MV-4-11 (cell line): ENCODE results near the gene MTCL1.

ENCODE experiments used
- DNase-seq: peaks from one replicate; lab custom pipeline; 2025; lab: John Stamatoyannopoulos, UW

MTCL1 gene

DNA sequence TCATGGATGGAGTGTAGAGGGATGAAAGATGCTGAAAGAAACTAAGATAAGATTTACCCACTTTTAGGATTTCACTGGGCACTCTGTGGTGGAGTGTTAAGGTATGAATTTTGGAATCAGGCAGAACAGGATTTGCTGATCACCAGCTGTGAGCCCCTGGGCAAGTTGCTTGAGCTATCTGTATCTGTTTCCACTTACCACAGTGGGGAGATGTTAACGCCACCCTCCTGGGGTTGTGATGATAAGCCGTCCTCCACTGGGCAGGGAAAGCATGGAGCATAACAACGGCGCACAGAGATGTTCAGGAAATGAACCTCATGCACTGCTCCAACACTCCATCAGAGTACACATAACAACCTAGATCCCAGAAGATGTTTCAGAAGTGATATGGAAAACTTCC is 160.6 kb downstream of the MTCL1 start:
- DNase-seq = no peak

DNA sequence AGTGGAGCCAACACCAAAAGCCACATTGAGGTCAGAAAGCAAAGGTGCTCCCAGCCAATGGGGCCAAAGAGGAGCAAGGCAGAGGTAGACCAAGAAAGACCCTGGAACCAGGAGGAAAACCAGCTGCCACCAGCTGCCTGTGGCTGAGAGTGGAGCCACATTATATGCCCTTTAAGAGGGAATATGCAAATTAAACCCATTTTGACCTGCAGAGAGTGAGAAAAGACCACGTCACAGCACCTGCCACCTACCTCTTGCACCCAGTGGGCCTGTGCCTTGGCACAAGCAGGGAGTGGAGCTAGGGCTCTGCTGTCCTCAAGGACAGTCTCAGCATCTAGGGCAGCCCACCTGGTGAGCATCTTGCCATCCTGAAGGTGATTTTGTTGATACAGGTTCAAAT is 161.3 kb downstream of the MTCL1 start:
- no peak for DNase-seq

GRCh38 chr18:8868276-8868675 is 162.9 kb downstream of the MTCL1 start:
- no peak for DNase-seq

DNA sequence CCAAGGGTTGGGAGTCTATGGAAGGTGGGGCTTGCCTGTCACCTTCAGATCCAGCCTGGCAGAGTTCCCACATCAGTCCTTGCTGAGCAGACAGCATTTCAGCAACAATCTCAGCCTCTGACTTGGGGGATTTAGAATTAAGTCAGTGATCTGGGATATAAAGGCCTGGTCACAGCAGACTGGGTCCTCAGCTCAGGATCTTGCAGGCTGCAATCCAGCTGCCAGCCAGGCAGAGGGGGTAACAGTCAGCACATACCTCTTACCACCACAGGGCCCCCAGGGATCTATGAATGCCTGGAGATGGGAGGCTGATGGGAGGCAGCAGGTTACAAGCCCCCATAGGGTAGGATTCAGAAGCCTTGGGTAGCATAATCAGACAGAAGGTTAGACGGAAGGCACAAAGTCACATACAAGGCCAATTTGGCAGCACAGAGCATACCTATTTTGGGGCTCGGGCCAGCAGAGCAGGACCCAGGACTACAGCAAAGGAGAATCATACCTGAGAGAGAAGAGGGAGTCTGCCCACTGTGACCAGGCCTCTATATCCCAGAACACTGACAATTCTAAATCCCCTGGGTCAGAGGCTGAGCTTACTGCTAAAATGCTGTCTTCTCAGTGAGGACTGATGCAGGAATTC is 163.5 kb downstream of the MTCL1 start:
- no peak for DNase-seq

DNA sequence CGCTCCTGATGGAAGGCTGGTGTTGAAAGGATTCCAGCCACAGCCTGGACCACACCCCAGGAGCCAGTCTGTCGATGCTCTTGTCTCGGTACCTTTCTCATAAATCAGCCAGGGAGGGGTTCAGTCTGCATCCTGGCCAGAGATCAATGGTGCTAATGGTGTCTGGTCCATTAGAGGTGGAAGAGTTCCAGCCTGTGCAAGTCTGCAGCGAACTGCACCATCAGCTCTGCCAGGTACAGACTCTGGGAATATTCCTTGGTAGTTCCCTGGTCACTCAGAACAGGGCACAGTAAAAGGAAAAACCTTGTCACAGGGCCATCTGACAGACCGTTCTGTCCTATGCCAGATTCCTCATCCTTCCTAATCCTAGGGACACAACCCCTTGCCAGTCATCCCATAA is 164.3 kb downstream of the MTCL1 start:
- DNase-seq = no peak

- DNase-seq = no peak
These were observed 165.2 kb downstream of the MTCL1 start for GRCh38 chr18:8870528-8870927.

- no peak for DNase-seq
These were observed 166.1 kb downstream of the MTCL1 start for GRCh38 chr18:8871489-8871888.

DNA sequence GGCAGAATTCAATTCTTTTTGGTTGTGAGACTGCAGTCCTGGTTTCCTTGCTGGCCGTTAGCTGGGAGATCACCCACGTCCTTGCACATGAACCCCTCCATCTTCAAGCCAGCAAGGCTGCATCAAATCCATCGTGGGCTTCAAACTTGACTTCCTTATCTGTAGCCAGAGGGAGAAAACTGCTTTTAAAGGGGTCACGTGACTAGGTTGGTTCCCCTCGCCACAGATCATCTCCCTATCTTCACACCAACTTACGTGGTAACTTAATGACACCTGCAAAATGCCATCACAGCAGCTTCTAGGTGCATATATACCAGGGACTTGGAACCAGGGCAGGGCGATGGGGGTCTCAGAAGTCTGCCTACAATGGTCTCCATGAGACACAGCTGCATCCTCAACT is 169.5 kb downstream of the MTCL1 start:
- no peak for DNase-seq

GRCh38 chr18:8876887-8877286 is 171.5 kb downstream of the MTCL1 start:
- no peak for DNase-seq

DNA sequence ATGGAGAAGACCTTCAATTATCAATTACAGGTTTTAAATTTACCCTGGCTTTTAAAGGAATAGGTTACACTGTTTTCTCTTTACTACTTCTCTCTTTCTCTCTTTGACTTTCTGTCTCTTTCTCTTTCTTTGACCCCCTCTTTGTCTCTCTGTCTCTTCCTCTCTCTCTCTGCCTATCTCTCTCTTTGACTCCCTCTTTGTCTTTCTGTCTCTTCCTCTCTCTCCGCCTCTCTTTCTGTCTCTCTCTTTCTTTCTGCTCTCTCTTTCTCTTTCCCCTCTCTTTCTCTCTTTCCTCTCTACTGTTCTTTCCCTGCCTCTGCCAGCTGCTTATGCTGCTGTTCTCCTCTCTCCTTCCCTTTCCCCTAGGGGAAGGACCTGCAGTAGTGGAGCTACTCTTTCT is 175.7 kb downstream of the MTCL1 start:
- no peak for DNase-seq
